Lung (tissue), 12 donors: ENCODE data around the gene FRRS1L. TPM values are rescaled to one million over a fixed set of nuclear protein-coding genes. Genes with fewer than 3 reads are reported as not detected.
A peak's percentile ranks its signal among the peaks of the same experiment; 100 is the strongest.

ENCODE experiments used
- ATAC-seq: fragments of 200-7000 bp; cut with Tn5 transposase; one replicate; pipeline ENCODE4 v1.9.1; 2020; ENCODE audit warnings: moderate number of reproducible peaks; ENCODE audit not compliant: insufficient read depth, low FRiP score
- DNase-seq, 3 donors: peaks; one replicate each; pipeline ENCODE4 v3.0.0-alpha.2; 2013 to 2017
- H3K27ac ChIP-seq, 2 donors: one replicate each; pipeline ENCODE4 v1.5.1; 2013; ENCODE audit warnings: mild to moderate bottlenecking in 2 of 2, moderate library complexity in 2 of 2, control low read depth in 1 of 2, inconsistent platforms in 1 of 2, low read depth in 1 of 2, low read length in 1 of 2
- H3K27me3 ChIP-seq, 3 donors: one replicate each; pipeline ENCODE4 v1.5.1; 2013; ENCODE audit warnings: low read length in 2 of 3; ENCODE audit not compliant: control insufficient read depth in 3 of 3, insufficient read depth in 3 of 3
- H3K36me3 ChIP-seq, 4 donors: one replicate each; pipeline ENCODE4 v1.5.1; 2013; ENCODE audit warnings: low read length in 4 of 4, mild to moderate bottlenecking in 1 of 4, moderate library complexity in 1 of 4; ENCODE audit not compliant: control insufficient read depth in 4 of 4, insufficient read depth in 4 of 4
- H3K4me1 ChIP-seq, 5 donors: one replicate each; pipeline ENCODE4 v1.5.1; 2013; ENCODE audit warnings: low read length in 5 of 5, mild to moderate bottlenecking in 2 of 5, moderate library complexity in 1 of 5; ENCODE audit not compliant: control insufficient read depth in 5 of 5, insufficient read depth in 5 of 5
- H3K4me3 ChIP-seq: one replicate; pipeline ENCODE4 v1.5.1; 2013; ENCODE audit warnings: mild to moderate bottlenecking, control low read depth, moderate library complexity
- H3K9ac ChIP-seq, 2 donors: one replicate each; pipeline ENCODE4 v1.5.1; 2013; ENCODE audit warnings: low read length in 2 of 2, control low read depth in 1 of 2; ENCODE audit not compliant: insufficient read depth in 1 of 2
- H3K9me3 ChIP-seq, 4 donors: one replicate each; pipeline ENCODE4 v1.5.1; 2013; ENCODE audit warnings: low read length in 3 of 4, mild to moderate bottlenecking in 1 of 4, moderate library complexity in 1 of 4; ENCODE audit not compliant: control insufficient read depth in 4 of 4, insufficient read depth in 3 of 4
- CTCF ChIP-seq: IDR thresholded peaks from 2 replicates; pipeline ENCODE4 v1.5.1; 2012; ENCODE audit warnings: mild to moderate bottlenecking; ENCODE audit errors: control extremely low read depth, extremely low read depth
- WGBS, 2 donors: extraction: QIAGEN DNeasy Blood & Tissue Kit; methylation state at CpG; one replicate each; pipeline ENCODE4 v1.1.7; 2013; 5-methylcytosine and 5-hydroxymethylcytosine counted together
- polyA plus RNA-seq, 2 donors: library from polyadenylated mRNA; stranded (reverse); fragments of 200-250 nt; gene quantifications; one replicate each; pipeline ENCODE4 v1.2.1, GENCODE V29; 2013
- total RNA-seq, 2 donors: library from RNA; depleted of rRNA in 1 of 2; stranded (reverse); fragments of >200 nt in 1 of 2; gene quantifications; one replicate each; pipeline ENCODE4 v1.2.1, GENCODE V29; 2014 to 2021
- donor health status: control.
- donor health status: control.
- donor health status: Bipolar disorder and iron deficiency.
- donor health status: healthy.
- donor health status: DM: yes; HTN: yes; CAD: no.

Gene FRRS1L
- total and polyA plus RNA-seq, 4 donors: under 0.01 to 1.2 (median 0.03) TPM; not detected in 1

GRCh38 chr9:109118808-109119438 lies 48.1 kb downstream of the FRRS1L start:
- ATAC-seq (no peak), DNase-seq (peak in 1 of 3 donors; percentile 23)
- peak overlapping the region; percentile 92 for H3K4me3 ChIP-seq
- H3K36me3 ChIP-seq: peaks cover 0 to 5% (median 2%) of the 10 kb centered on the region in 4 donors
- peak overlapping the region; percentile 95 to 96 for H3K27ac ChIP-seq
- H3K4me1 ChIP-seq: peaks cover 8 to 29% (median 16%) of the 10 kb centered on the region in 5 donors
- H3K9me3 ChIP-seq: no peaks in the 10 kb centered on the region
- peak overlapping the region; percentile 40 to 72 for H3K9ac ChIP-seq
- H3K27me3 ChIP-seq: no peaks in the 10 kb centered on the region
- no peak for TF ChIP-seq CTCF
- WGBS, 2 donors: 1 to 2% methylated on average over 27 to 29 of the region's 29 CpGs

- Histone ChIP-seq H3K4me3 (peak overlapping the region; percentile 92), H3K27ac (peak overlapping the region; percentile 95 to 96), H3K9ac (peak overlapping the region; percentile 40 to 72), H3K4me1 (peaks cover 8 to 32% (median 18%) of the 10 kb centered on the region in 5 donors), H3K9me3 (no peaks in the 10 kb centered on the region), H3K36me3 (peaks cover 0 to 5% (median 2%) of the 10 kb centered on the region in 4 donors), H3K27me3 (no peaks in the 10 kb centered on the region)
- no peak for TF ChIP-seq CTCF
- WGBS, 2 donors: 28 to 57% methylated on average over 14 of the region's 14 CpGs
- ATAC-seq (no peak), DNase-seq (no peak)
Measured at GRCh38 chr9:109117856-109118807, 48.9 kb downstream of the FRRS1L start.

GRCh38 chr9:109115931-109116526 lies 51.0 kb downstream of the FRRS1L start:
- H3K4me3 ChIP-seq: no peak overlapping the region
- WGBS, 2 donors: 81 to 95% methylated on average over 3 of the region's 3 CpGs
- peak overlapping the region in 1 of 2 donors; percentile 7 for H3K27ac ChIP-seq
- ATAC-seq (no peak), DNase-seq (peak in 1 of 3 donors; percentile 52)
- no peaks in the 10 kb centered on the region for H3K27me3 ChIP-seq
- H3K9me3 ChIP-seq: no peaks in the 10 kb centered on the region
- no peak for TF ChIP-seq CTCF
- H3K9ac ChIP-seq: peak overlapping the region in 1 of 2 donors; percentile 8
- H3K36me3 ChIP-seq: peaks cover 0 to 5% (median 2%) of the 10 kb centered on the region in 4 donors
- peaks cover 11 to 34% (median 18%) of the 10 kb centered on the region in 5 donors for H3K4me1 ChIP-seq
